ENCODE measurements around the gene ABHD10.
A peak's percentile ranks its signal among the peaks of the same experiment; 100 is the strongest.

Gene ABHD10

DNA sequence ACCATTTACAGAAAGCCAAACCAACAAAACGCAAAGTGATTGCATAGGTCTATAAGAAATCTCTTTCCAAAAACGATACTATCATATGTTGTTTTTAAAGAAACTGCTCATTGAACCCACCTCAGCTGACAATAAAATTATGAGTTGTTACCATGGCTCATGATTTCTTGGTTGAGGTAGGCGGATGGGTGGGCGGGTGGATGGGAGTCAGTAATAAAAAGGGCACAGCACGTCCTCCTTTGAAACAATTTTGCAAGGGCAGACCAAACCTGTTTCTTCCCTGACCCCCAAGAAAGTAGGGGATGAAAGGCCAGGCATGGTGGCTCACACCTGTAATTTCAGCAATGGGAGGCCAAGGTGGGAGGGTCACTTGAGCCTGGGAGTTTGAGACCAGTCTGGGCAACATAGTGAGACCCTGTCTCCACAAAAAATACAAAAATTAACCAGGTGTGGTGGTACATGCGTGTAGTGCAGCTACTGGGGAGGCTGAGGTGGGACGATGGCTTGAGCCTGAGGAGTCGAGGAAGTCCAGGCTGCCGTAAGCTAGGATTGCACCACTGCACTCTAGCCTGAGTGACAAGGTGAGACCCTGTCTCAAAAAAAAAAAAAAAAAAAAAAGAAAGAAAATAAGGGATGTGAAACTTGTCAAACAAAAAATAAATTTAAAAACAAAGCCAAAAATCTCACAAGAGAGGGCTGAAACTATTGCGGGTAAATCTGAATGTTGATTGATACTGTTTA is 2.1 kb downstream of the ABHD10 start:
- no peak for DNase-seq (ENCODE audit: low read depth)
- H3K4me3 ChIP-seq (ENCODE audit: low read length), result no peak overlapping the region

DNA sequence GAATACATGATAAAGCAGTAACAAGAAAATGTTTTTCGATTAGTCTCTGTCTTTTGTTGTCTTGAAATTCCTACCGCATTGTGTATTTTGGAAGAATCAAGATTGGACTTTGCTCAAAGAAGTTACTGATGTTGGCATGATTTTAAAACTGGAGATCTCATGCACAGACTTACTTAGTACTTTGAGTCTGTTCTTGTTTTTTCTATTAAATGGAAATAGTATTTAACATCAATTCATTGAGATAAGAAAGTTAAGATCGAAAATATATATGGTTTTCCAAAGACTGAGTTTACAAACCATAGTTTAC is 2.6 kb downstream of the ABHD10 start:
- TF ChIP-seq, protein P1, sequence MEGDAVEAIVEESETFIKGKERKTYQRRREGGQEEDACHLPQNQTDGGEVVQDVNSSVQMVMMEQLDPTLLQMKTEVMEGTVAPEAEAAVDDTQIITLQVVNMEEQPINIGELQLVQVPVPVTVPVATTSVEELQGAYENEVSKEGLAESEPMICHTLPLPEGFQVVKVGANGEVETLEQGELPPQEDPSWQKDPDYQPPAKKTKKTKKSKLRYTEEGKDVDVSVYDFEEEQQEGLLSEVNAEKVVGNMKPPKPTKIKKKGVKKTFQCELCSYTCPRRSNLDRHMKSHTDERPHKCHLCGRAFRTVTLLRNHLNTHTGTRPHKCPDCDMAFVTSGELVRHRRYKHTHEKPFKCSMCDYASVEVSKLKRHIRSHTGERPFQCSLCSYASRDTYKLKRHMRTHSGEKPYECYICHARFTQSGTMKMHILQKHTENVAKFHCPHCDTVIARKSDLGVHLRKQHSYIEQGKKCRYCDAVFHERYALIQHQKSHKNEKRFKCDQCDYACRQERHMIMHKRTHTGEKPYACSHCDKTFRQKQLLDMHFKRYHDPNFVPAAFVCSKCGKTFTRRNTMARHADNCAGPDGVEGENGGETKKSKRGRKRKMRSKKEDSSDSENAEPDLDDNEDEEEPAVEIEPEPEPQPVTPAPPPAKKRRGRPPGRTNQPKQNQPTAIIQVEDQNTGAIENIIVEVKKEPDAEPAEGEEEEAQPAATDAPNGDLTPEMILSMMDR (conservative IDR thresholded peaks at IDR 0.05; ENCODE audit: low read depth, low read length), result no peak
- no peak for DNase-seq (ENCODE audit: low read depth)
- no peak overlapping the region for H3K4me3 ChIP-seq (ENCODE audit: low read length)

More for the DNA sequence above, 2.1 kb downstream of the ABHD10 start:
- TF ChIP-seq, protein P1 (conservative IDR thresholded peaks at IDR 0.05; ENCODE audit: low read depth, low read length), result no peak

DNA sequence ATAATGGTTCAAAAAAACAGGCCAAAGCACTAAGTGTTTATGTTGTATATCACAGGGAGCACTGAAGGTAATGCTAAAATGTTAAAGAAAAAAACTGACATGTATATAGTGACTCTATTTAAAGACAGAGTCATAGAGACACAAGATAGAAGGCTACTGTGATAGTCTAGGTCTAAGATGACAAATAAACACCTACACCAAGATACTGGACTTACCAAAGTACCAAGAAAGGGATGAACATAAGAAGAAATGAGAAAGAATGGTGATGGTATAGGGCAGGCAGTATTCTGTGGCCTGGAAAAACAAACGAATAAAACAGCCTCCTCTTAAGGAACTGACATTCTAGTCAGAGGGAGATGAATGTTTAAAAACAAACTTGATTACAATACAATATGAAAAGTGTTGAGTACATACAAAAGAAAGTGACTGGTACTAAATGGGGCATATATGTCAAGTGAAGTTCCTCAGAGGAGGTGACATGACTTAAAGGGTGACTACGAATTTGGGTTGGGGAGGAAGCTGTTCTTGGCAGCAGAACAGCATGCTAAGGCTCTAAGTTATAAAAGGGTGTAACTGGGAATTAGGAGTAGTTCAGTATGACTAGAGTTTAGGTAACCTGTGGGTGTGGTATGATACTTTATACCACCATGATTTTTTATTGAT is 5.9 kb downstream of the ABHD10 start:
- no peak overlapping the region for H3K4me3 ChIP-seq (ENCODE audit: low read length)
- TF ChIP-seq, protein P1 (conservative IDR thresholded peaks at IDR 0.05; ENCODE audit: low read depth, low read length), result no peak
- DNase-seq (ENCODE audit: low read depth), result no peak

GRCh38 chr3:111986800-111987199 is 8.0 kb downstream of the ABHD10 start:
- no peak overlapping the region for H3K4me3 ChIP-seq (ENCODE audit: low read length)
- TF ChIP-seq, protein P1 (conservative IDR thresholded peaks at IDR 0.05; ENCODE audit: low read depth, low read length), result no peak

DNA sequence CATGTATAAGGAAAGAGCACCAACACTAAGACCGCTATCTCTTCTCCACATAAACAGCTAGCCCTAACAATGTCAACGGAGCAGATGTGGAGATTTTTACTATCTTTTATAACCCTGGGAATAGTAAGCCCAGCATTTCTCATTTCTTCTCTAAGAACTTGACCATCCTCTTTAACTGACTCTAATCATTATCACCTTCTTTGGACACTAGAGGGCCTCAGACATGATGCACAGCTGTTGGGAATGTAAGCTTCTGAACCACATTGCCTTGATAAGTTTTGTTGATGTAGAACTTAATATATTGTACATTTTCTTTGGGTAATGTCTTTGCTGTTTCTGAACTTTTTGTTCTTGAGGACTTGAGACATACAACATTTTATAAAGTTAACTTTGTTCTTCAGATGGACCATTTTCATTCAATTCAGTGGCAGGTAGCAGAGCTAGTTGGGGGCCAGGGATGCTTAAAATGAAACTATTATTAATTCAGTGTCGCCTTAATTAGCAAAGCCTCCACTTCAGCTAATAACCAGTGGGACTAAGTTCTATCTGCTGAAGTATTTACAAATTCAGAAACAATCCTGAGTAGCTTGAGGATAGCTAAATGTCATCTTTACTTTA is 10.3 kb downstream of the ABHD10 start:
- no peak overlapping the region for H3K4me3 ChIP-seq (ENCODE audit: low read length)
- DNase-seq (ENCODE audit: low read depth), result no peak
- TF ChIP-seq, protein P1 (conservative IDR thresholded peaks at IDR 0.05; ENCODE audit: low read depth, low read length), result peak; percentile 77

More at GRCh38 chr3:111986800-111987199, 8.0 kb downstream of the ABHD10 start:
- DNase-seq (ENCODE audit: low read depth), result no peak

DNA sequence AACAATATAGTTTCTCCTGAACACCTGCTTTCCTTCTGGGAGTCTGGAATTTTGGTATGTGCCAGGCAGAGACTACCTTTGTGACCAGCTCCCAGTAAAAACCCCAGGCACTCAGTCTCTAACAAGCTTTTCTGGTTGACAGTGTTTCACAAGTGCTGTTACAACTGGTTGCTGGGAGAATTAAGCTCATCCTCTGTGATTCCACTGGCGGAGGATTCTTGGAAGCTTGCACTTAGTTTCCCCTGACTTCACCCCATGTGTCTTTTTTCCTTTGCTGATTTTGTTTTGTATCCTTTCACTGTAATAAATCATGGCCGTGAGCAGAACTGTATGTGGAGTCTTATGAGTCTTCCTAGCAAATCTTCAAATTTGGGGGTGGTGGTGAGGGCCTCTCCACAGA is 14.2 kb downstream of the ABHD10 start:
- H3K4me3 ChIP-seq (ENCODE audit: low read length), result no peak overlapping the region
- DNase-seq (ENCODE audit: low read depth), result no peak
- TF ChIP-seq, protein P1 (conservative IDR thresholded peaks at IDR 0.05; ENCODE audit: low read depth, low read length), result no peak
